ENCODE results near the gene GNAS-AS1.

- TF ChIP-seq CTCF (IDR thresholded peaks at IDR 0.05; ENCODE audit: poor library complexity) (no peak), EZH2phosphoT487 (IDR thresholded peaks at IDR 0.05; ENCODE audit: low read depth, severe bottlenecking, unreplicated experiment) (no peak)
These were observed 29.7 kb upstream of the GNAS-AS1 start for GRCh38 chr20:58880441-58880840.
